Measurements from ENCODE around the gene SLC6A3. TPM values are rescaled to one million over a fixed set of nuclear protein-coding genes. Genes with fewer than 3 reads are reported as not detected.
"Not testable (repeated sequence)": the region's sequence is repeated elsewhere in the genome, so short reads cannot be mapped to it uniquely, and the experiment has no call there.

SLC6A3 gene
- total RNA-seq, 1 experiment from 2014 or later = 0.05 TPM

- DNase-seq (ENCODE audit: low read depth, low spot score); in situ Hi-C loops (cut with HindIII; ENCODE audit: low pct_unique_long_range_greater_than_20kb, low sequenced_read_pairs); H3K9me3 ChIP-seq (ENCODE audit: control insufficient read depth, insufficient read depth, low read depth, low read length); H3K4me1 ChIP-seq (ENCODE audit: control insufficient read depth, insufficient read depth, low read length); H3K27me3 ChIP-seq (ENCODE audit: control insufficient read depth, insufficient read depth, low read length); BruUV-seq (replicated peaks); intact Hi-C loops (cut with micrococcal nuclease; ENCODE audit: unreplicated experiment); H3K36me3 ChIP-seq (ENCODE audit: control insufficient read depth, insufficient read depth, low read length); POLR2A ChIA-PET; H3K4me3 ChIP-seq (ENCODE audit: low read depth in 2 of 2, low read length in 2 of 2); CTCF ChIA-PET; H3K27ac ChIP-seq (ENCODE audit: low read length); ATAC-seq: not testable (repeated sequence)
These were observed 84.9 kb downstream of the SLC6A3 start for GRCh38 chr5:1360367-1360766.

GRCh38 chr5:1359713-1360112, 85.5 kb downstream of the SLC6A3 start:
- ATAC-seq = no peak
- Histone ChIP-seq H3K9me3 (ENCODE audit: control insufficient read depth, insufficient read depth, low read depth, low read length) (no peaks in the 10 kb centered on the region), H3K27ac (ENCODE audit: low read length) (no peak overlapping the region), H3K4me1 (ENCODE audit: control insufficient read depth, insufficient read depth, low read length) (no peaks in the 10 kb centered on the region), H3K27me3 (ENCODE audit: control insufficient read depth, insufficient read depth, low read length) (peaks cover 9% of the 10 kb centered on the region), H3K36me3 (ENCODE audit: control insufficient read depth, insufficient read depth, low read length) (no peaks in the 10 kb centered on the region), H3K4me3 (ENCODE audit: low read depth in 2 of 2, low read length in 2 of 2) (no peak overlapping the region)
- ChIA-PET CTCF (no interaction called here), POLR2A (no interaction called here)
- intact Hi-C loops (cut with micrococcal nuclease; ENCODE audit: unreplicated experiment) = no loop called here
- BruUV-seq (replicated peaks) = no TSS peak
- TF ChIP-seq SIN3A (IDR thresholded peaks at IDR 0.05; ENCODE audit: borderline replicate concordance, insufficient read depth, low read depth, low read length) (no peak), CTCF (IDR thresholded peaks at IDR 0.05) (no peak), POLR2AphosphoS5 (IDR thresholded peaks at IDR 0.05; ENCODE audit: low read depth, low read length) (no peak), REST (IDR thresholded peaks at IDR 0.05; ENCODE audit: insufficient read depth in 1 of 2, low read depth in 2 of 2, low read length in 1 of 2) (no peak), TCF7L2 (IDR thresholded peaks at IDR 0.05; ENCODE audit: low read depth, low read length) (no peak)
- DNase-seq (ENCODE audit: low read depth, low spot score) = no peak
- in situ Hi-C loops (cut with HindIII; ENCODE audit: low pct_unique_long_range_greater_than_20kb, low sequenced_read_pairs) = no loop called here

GRCh38 chr5:1359031-1359645, 86.1 kb downstream of the SLC6A3 start:
- in situ Hi-C loops (cut with HindIII; ENCODE audit: low pct_unique_long_range_greater_than_20kb, low sequenced_read_pairs) = no loop called here
- Histone ChIP-seq H3K4me3 (ENCODE audit: low read depth in 2 of 2, low read length in 2 of 2) (no peak overlapping the region), H3K27ac (ENCODE audit: low read length) (no peak overlapping the region), H3K9me3 (ENCODE audit: control insufficient read depth, insufficient read depth, low read depth, low read length) (no peaks in the 10 kb centered on the region), H3K4me1 (ENCODE audit: control insufficient read depth, insufficient read depth, low read length) (no peaks in the 10 kb centered on the region), H3K36me3 (ENCODE audit: control insufficient read depth, insufficient read depth, low read length) (no peaks in the 10 kb centered on the region), H3K27me3 (ENCODE audit: control insufficient read depth, insufficient read depth, low read length) (peaks cover 11% of the 10 kb centered on the region)
- intact Hi-C loops (cut with micrococcal nuclease; ENCODE audit: unreplicated experiment) = no loop called here
- no TSS peak for BruUV-seq (replicated peaks)
- POLR2A ChIA-PET = no interaction called here
- DNase-seq (ENCODE audit: low read depth, low spot score) (no peak), ATAC-seq (no peak)
- CTCF ChIA-PET = no interaction called here
- TF ChIP-seq REST (IDR thresholded peaks at IDR 0.05; ENCODE audit: insufficient read depth in 1 of 2, low read depth in 2 of 2, low read length in 1 of 2) = no peak
- TF ChIP-seq SIN3A (IDR thresholded peaks at IDR 0.05; ENCODE audit: borderline replicate concordance, insufficient read depth, low read depth, low read length) = no peak
- TF ChIP-seq TCF7L2 (IDR thresholded peaks at IDR 0.05; ENCODE audit: low read depth, low read length) = no peak
- TF ChIP-seq CTCF (IDR thresholded peaks at IDR 0.05) = no peak
- TF ChIP-seq POLR2AphosphoS5 (IDR thresholded peaks at IDR 0.05; ENCODE audit: low read depth, low read length) = no peak

Measured in Panc1 (cell line).